Measurements from ENCODE around the gene AGO4.
"Not testable (repeated sequence)": the region's sequence is repeated elsewhere in the genome, so short reads cannot be mapped to it uniquely, and the experiment has no call there.

The AGO4 gene

DNA sequence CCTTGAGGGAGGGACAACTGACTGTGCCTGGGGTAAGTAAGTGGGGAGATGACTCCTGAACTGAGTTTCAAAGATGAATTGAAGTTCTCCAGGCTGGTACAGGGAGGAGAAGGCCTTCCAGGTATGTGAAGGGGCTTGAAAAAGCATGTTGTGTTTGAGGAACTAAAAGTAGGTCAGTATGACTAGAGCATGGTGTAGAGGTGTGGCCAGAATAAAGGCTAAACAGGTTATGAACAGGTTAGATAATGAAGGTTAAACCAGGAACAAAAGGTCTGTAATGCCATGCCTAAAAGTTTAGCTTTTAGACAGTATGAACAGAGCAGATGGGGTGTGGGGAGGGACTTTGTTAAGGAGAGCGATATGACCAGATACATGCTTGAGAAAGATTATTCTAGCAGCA, 30.7 kb upstream of the AGO4 start:
- peak overlapping the region; percentile 29; the same call in 1 of the 2 replicates for H3K27ac ChIP-seq
- no peak for TF ChIP-seq ZFX (IDR thresholded peaks at IDR 0.05; ENCODE audit: borderline replicate concordance)
- TF ChIP-seq, protein P1, sequence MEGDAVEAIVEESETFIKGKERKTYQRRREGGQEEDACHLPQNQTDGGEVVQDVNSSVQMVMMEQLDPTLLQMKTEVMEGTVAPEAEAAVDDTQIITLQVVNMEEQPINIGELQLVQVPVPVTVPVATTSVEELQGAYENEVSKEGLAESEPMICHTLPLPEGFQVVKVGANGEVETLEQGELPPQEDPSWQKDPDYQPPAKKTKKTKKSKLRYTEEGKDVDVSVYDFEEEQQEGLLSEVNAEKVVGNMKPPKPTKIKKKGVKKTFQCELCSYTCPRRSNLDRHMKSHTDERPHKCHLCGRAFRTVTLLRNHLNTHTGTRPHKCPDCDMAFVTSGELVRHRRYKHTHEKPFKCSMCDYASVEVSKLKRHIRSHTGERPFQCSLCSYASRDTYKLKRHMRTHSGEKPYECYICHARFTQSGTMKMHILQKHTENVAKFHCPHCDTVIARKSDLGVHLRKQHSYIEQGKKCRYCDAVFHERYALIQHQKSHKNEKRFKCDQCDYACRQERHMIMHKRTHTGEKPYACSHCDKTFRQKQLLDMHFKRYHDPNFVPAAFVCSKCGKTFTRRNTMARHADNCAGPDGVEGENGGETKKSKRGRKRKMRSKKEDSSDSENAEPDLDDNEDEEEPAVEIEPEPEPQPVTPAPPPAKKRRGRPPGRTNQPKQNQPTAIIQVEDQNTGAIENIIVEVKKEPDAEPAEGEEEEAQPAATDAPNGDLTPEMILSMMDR (IDR thresholded peaks at IDR 0.05): no peak

DNA sequence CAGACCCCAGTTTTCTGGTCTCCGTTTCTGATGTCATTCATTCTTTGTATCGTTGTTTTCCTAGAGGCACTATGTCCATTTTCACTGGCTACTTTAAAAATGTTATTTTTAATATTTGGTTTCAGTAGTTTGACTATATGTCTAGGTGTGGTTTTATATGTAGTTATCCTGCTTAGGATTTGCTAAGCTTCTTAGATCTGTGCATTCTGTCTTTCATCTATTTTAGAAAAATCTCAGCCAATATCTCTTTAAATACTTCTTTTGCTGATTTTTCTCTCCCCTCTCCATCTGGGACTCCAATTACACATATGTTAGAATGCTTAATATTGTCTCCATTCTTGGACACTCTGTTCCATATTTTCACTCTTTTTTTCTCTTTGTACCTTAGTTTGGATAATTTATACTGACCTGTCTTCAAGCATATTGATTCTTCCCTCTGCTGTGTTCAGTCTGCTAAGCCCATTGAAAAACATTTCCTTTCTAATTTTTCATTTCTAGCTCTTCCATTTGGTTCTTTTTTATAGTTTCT, 24.7 kb upstream of the AGO4 start:
- no peak overlapping the region for H3K27ac ChIP-seq
- TF ChIP-seq ZFX (IDR thresholded peaks at IDR 0.05; ENCODE audit: borderline replicate concordance): no peak
- TF ChIP-seq, protein P1 (IDR thresholded peaks at IDR 0.05): no peak

DNA sequence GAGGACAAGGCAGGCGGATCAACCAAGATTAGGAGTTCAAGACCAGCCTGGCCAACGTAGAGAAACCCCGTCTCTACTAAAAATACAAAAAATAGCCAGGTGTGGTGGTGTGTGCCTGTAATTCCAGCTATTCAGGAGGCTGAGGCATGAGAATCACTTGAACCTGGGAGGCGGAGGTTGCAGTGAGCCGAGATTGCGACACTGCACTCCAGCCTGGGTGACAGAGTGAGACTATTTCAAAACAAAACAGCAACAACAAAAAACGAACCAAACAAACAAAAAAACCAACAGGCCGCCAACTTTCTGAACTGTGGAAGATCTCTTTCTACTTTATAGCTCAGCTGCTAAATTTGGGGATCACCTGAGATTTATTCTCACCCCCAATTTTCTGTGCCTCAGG, 23.5 kb upstream of the AGO4 start:
- not testable (repeated sequence) for H3K27ac ChIP-seq

DNA sequence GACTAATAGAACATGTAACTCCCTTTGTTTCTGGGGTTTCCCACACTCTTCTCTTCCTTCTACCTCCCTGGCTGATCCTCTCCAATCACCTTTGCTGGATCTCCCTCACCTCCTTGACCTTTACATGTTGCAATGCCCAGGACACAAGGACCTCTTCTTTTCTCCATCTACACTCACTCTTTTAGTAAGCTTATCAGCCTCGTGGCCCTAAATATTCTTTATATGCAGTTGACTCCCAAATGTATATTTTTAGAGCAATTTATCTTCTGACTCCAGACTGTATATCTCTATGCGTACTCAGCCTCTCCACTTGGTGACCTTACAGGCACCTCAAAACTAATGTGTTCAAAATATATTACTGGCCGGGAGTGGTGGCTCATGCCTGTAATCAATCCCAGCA, 19.7 kb upstream of the AGO4 start:
- TF ChIP-seq ZFX (IDR thresholded peaks at IDR 0.05; ENCODE audit: borderline replicate concordance): no peak
- TF ChIP-seq, protein P1 (IDR thresholded peaks at IDR 0.05): no peak
- no peak overlapping the region for H3K27ac ChIP-seq

DNA sequence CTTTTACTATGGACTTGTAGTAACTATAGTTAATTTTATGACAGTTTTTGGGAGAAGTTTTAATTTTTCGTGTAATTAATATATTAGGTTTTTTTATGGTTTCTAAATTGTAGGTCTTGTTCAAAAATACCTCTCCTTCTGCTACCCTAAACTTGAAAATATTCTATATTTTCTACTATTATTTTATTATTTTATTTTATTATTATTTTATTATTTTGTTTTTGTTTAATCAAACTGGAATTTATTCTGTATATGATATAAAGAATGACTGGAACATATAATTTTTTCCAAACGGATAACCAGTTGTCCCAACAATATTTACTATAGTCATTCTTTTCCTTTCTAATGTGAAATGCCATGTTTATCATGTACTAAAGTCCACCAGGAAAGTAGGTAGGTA, 17.1 kb upstream of the AGO4 start:
- no peak overlapping the region for H3K27ac ChIP-seq
- TF ChIP-seq, protein P1 (IDR thresholded peaks at IDR 0.05): no peak
- no peak for TF ChIP-seq ZFX (IDR thresholded peaks at IDR 0.05; ENCODE audit: borderline replicate concordance)

DNA sequence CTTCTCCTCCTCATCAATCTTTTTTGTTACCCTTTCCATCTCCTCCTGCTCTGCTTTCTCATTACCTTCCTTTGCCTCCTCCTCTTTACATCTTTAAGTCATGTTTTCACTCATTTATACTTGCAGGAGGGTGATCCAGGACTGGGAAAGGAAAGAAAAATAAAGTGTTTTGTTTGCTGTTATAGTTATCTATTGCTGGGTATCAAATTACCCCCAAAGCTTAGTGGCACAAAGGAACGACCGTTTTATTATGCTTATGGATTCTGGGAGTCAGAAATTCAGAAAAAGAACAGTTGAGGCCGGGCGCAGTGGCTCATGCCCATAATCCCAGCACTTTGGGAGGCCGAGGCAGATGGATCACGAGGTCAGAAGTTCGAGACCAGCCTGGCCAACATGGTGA, 12.5 kb upstream of the AGO4 start:
- no peak overlapping the region for H3K27ac ChIP-seq
- TF ChIP-seq ZFX (IDR thresholded peaks at IDR 0.05; ENCODE audit: borderline replicate concordance): no peak
- TF ChIP-seq, protein P1 (IDR thresholded peaks at IDR 0.05): no peak

DNA sequence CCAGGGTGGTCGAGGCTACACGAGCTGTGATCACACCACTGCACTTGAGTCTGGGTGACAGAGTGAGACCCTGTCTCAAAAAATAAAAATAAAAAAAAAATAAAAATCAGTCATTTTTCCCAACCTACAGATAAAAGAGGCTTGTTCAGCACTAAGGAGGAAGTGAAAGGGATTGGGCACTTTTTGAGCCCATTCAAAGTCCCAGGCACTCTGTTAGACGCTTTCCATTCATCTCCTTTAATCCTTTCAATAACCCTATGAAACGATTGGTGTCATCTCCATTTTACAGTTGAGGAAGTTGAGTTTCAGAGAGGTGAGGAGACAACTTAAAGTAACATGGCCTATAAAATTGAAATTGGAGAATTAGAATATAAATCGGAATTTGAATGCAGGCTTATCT, 10.4 kb upstream of the AGO4 start:
- no peak overlapping the region for H3K27ac ChIP-seq
- TF ChIP-seq, protein P1 (IDR thresholded peaks at IDR 0.05): no peak
- TF ChIP-seq ZFX (IDR thresholded peaks at IDR 0.05; ENCODE audit: borderline replicate concordance): no peak

DNA sequence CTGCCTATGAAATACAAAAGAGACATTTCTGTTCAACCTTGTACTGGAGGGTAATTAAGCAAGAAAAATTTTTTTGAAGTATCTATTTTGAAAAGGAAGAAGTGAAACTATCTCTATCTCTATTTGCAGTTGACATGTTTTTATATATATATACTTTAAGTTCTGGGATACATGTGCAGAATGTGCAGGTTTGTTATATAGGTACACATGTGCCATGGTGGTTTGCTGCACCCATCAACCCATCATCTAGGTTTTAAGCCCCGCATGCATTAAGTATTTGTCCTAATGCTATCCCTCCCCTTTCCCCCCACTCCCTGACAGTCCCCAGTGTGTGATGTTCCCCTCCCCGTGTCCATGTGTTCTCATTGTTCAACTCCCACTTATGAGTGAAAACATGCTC, 9.8 kb upstream of the AGO4 start:
- H3K27ac ChIP-seq: not testable (repeated sequence)

DNA sequence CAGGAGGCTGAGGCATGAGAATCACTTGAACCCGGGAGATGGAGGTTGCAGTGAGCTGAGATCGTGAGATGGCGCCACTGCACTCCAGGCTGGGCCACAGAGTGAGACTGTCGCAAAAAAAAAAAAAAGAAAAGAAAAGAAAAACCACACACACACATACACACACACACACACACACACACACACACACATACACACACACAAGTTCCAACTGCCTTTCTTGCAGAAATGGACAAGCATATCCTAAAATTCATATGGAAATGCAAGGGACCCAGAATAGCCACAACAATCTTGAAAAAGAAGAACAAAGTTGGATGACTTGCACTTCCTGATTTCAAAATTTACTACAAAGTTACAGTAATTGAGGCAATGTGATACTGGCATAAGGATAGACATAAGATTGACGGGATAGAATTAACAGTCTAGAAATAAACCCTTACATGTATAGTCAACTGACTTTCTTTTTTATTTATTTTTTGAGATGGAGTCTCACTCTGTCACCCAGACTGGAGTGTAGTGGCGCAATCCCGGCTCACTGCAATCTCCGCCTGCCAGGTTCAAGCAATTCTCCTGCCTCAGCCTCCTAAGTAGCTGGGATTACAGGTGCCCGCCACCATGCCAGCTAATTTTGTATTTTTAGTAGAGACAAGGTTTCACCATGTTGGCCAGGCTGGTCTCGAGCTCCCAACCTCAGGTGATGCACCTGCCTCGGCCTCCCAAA, 7.5 kb upstream of the AGO4 start:
- H3K27ac ChIP-seq: not testable (repeated sequence)

Data from 22Rv1 (cell line).